Gastroesophageal sphincter (tissue), 4 donors: ENCODE results near the gene CNOT8. TPM values are rescaled to one million over a fixed set of nuclear protein-coding genes. Genes with fewer than 3 reads are reported as not detected.

ENCODE experiments used
- ATAC-seq: fragments of 150-250 bp; one replicate; pipeline ENCODE4 v1.9.1; 2016; ENCODE audit warnings: mild to moderate bottlenecking, moderate library complexity
- H3K27ac ChIP-seq, 4 donors: fragments of 200-600 bp; sonication (generic) in 3 of 4; 1 replicate in 3 of 4; 2 replicates in 1 of 4; pipeline ENCODE4 v1.5.1; 2016 to 2019
- H3K27me3 ChIP-seq: fragments of 200-600 bp; sonication (generic); one replicate; pipeline ENCODE4 v1.5.1; 2019
- H3K36me3 ChIP-seq, 2 donors: fragments of 200-600 bp; sonication (generic); one replicate each; pipeline ENCODE4 v1.5.1; 2019; ENCODE audit warnings: control low read depth in 1 of 2
- H3K4me1 ChIP-seq, 3 donors: fragments of 200-600 bp; sonication (generic); 1 replicate in 2 of 3; 2 replicates in 1 of 3; pipeline ENCODE4 v1.5.1; 2016 to 2019; ENCODE audit warnings: control low read depth in 2 of 3
- H3K4me3 ChIP-seq, 2 donors: fragments of 200-600 bp; sonication (generic); one replicate each; pipeline ENCODE4 v1.5.1; 2019; ENCODE audit warnings: mild to moderate bottlenecking in 1 of 2, moderate library complexity in 1 of 2
- H3K9me3 ChIP-seq, 3 donors: fragments of 200-600 bp; sonication (generic); one replicate each; pipeline ENCODE4 v1.5.1; 2017 to 2019; ENCODE audit warnings: control low read depth in 2 of 3
- CTCF ChIP-seq, 4 experiments: fragments of 200-600 bp in 2 of 4; fragments of 450-650 bp in 2 of 4; sonication (generic) in 1 of 4; IDR thresholded peaks; one replicate each; pipeline ENCODE4 v1.5.1; 2017 to 2019; ENCODE audit warnings: antibody characterized with exemption in 4 of 4, mild to moderate bottlenecking in 2 of 4, moderate library complexity in 2 of 4
- EP300 ChIP-seq: sonication (generic); formaldehyde crosslinking; IDR thresholded peaks from one replicate; pipeline ENCODE4 v1.6.1; 2017; ENCODE audit warnings: antibody characterized with exemption, mild to moderate bottlenecking
- POLR2A ChIP-seq, 2 donors: fragments of 450-650 bp; IDR thresholded peaks; one replicate each; pipeline ENCODE4 v1.6.1; 2017; ENCODE audit warnings: antibody characterized with exemption in 2 of 2, mild to moderate bottlenecking in 2 of 2, moderate library complexity in 1 of 2
- POLR2AphosphoS5 ChIP-seq: sonication (generic); formaldehyde crosslinking; IDR thresholded peaks from one replicate; pipeline ENCODE4 v1.6.1; 2017; ENCODE audit warnings: antibody characterized with exemption
- WGBS, 2 donors: methylation state at CpG; one replicate each; pipeline ENCODE4 v1.1.5; 2018; ENCODE audit warnings: low coverage in 1 of 2; 5-methylcytosine and 5-hydroxymethylcytosine counted together
- total RNA-seq, 4 donors: library from RNA; depleted of rRNA; stranded (reverse); fragments of >200 nt; gene quantifications; one replicate each; pipeline ENCODE4 v1.1.0, GENCODE V29; 2016

Gene CNOT8
- total RNA-seq, 4 donors from 2014 or later, result 53.6 to 71.5 (median 61.5) TPM

DNA sequence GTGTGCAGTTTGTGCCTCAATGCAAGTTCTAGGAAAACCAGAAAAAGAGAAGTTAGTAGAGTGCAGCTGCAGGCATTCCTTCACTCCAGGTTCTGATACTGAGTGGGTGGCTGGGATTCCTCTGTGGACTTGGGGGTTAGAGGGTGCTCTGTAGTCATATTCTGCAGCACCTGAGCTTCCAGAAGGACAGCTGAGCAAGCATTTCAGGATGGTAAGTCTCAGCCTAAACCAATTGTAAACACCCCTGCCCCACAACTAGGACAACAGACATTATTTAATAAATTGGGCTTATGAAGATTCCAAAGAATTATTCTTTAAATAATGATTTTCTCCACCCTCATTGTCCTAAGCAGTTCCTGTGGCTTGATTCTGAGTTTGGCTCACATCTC, 17.2 kb upstream of the CNOT8 start:
- no peak for ATAC-seq
- H3K36me3 ChIP-seq, result peaks cover 0 to 37% of the 10 kb centered on the region in 2 donors
- H3K9me3 ChIP-seq, result no peaks in the 10 kb centered on the region
- H3K27ac ChIP-seq, result no peak overlapping the region
- no peaks in the 10 kb centered on the region for H3K27me3 ChIP-seq
- TF ChIP-seq CTCF (IDR thresholded peaks at IDR 0.05) (no peak), EP300 (no peak), POLR2A (IDR thresholded peaks at IDR 0.05) (no peak)
- peaks cover 0 to 40% (median 0%) of the 10 kb centered on the region in 3 donors for H3K4me1 ChIP-seq
- no peak overlapping the region for H3K4me3 ChIP-seq

GRCh38 chr5:154842689-154843530, 15.5 kb upstream of the CNOT8 start:
- H3K27me3 ChIP-seq, result no peaks in the 10 kb centered on the region
- H3K27ac ChIP-seq, result no peak overlapping the region
- H3K36me3 ChIP-seq, result peaks cover 0 to 22% of the 10 kb centered on the region in 2 donors
- 82% methylated on average over 5 of the region's 6 CpGs; no CpG with 5 or more reads in 1 of the 2 donors for WGBS, 2 donors
- TF ChIP-seq EP300 (no peak), POLR2AphosphoS5 (no peak), CTCF (IDR thresholded peaks at IDR 0.05) (no peak), POLR2A (IDR thresholded peaks at IDR 0.05) (no peak)
- H3K9me3 ChIP-seq, result no peaks in the 10 kb centered on the region
- no peak overlapping the region for H3K4me3 ChIP-seq
- peaks cover 0 to 54% (median 0%) of the 10 kb centered on the region in 3 donors for H3K4me1 ChIP-seq
- ATAC-seq, result no peak

GRCh38 chr5:154844809-154845208, 13.6 kb upstream of the CNOT8 start:
- H3K9me3 ChIP-seq, result no peaks in the 10 kb centered on the region
- WGBS, 2 donors, result 70 to 92% methylated on average over 5 of the region's 5 CpGs
- H3K27me3 ChIP-seq, result no peaks in the 10 kb centered on the region
- H3K27ac ChIP-seq, result no peak overlapping the region
- H3K36me3 ChIP-seq, result peaks cover 0 to 10% of the 10 kb centered on the region in 2 donors
- peaks cover 0 to 73% (median 0%) of the 10 kb centered on the region in 3 donors for H3K4me1 ChIP-seq
- H3K4me3 ChIP-seq, result no peak overlapping the region
- TF ChIP-seq POLR2AphosphoS5 (no peak), EP300 (no peak), CTCF (IDR thresholded peaks at IDR 0.05) (no peak), POLR2A (IDR thresholded peaks at IDR 0.05) (no peak)
- no peak for ATAC-seq

DNA sequence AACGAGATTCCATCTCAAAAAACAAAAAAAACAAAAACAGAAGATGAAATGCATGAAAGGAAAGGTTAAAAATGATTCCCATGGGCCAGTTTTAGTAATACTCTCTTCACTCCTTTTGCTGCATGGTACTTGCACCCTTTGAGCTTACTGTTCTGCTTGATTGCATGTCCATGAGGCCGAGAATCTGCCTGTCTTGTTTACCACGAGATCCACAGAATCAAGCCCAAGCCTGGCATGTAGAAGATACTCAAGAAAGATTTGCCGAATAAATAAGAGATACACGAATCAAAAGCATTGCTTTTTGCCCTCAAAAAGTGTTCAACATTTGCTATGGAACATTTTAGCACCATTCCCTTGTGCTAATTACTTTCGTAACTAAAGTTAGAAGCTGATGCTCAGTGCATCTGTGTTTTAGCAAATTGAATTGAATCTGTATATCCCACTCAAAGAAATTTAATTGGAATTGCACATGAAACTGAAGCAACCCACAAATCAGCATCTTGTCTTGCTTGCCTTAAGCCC, 9.1 kb upstream of the CNOT8 start:
- peak overlapping the region; percentile 79 to 84 (median 84) for H3K27ac ChIP-seq

More for the DNA sequence above, 9.1 kb upstream of the CNOT8 start:
- no peak for TF ChIP-seq CTCF (IDR thresholded peaks at IDR 0.05)
- TF ChIP-seq POLR2AphosphoS5, result no peak
- TF ChIP-seq POLR2A (IDR thresholded peaks at IDR 0.05), result no peak
- no peak for TF ChIP-seq EP300
- Histone ChIP-seq H3K4me3 (peak overlapping the region; percentile 59 to 77), H3K9me3 (no peaks in the 10 kb centered on the region), H3K36me3 (no peaks in the 10 kb centered on the region), H3K4me1 (peaks cover 0 to 76% (median 9%) of the 10 kb centered on the region in 3 donors), H3K27me3 (no peaks in the 10 kb centered on the region)
- 38 to 46% methylated on average over 6 of the region's 6 CpGs for WGBS, 2 donors
- no peak for ATAC-seq
